GM12865 (cell line): ENCODE data around the gene RPH3AL.

Experiments
- DNase-seq: peaks from one replicate; pipeline ENCODE4 v3.0.0; 2010; ENCODE audit warnings: low read depth
- H3K4me3 ChIP-seq: 2 replicates; pipeline ENCODE4 v1.5.1; 2011; ENCODE audit warnings: mild to moderate bottlenecking, low read depth, low read length, control low read depth
- TF ChIP-seq, protein P1 (sequence below): IDR thresholded peaks from 2 replicates; pipeline ENCODE4 v1.5.1; 2011; ENCODE audit warnings: low read length, control low read depth, low read depth, inconsistent platforms; ENCODE audit not compliant: insufficient read depth; ENCODE audit errors: missing control alignments

The RPH3AL gene

DNA sequence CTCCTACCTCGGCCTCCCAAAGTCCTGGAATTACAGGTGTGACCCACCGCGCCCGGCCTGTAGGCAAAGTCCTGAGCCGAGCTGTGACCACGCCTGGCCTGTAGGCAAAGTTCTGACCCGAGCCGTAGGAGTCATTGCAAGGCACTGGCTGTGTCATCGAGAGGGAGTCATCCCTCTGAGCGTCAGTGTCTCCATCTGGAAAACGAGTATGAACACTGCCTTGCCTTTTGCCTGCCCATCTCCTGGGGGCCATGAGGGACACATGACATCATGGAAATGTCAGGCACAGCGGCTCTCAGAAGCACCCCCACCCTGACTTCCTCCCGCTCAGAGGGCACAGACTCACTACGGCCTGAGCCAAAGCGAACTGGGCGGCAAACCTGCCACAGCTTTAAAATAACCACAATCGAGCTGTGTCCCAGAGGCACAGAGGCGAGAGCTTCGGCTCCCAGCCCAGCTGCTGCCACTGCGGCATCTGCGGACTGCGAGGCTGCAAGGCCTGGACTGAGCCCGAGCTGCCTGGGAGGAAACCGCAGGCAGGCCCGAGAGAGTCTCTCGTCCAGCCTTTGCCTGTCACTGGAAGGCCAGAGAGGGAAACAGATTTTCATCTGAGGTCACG, 50.8 kb downstream of the RPH3AL start:
- TF ChIP-seq, protein P1, sequence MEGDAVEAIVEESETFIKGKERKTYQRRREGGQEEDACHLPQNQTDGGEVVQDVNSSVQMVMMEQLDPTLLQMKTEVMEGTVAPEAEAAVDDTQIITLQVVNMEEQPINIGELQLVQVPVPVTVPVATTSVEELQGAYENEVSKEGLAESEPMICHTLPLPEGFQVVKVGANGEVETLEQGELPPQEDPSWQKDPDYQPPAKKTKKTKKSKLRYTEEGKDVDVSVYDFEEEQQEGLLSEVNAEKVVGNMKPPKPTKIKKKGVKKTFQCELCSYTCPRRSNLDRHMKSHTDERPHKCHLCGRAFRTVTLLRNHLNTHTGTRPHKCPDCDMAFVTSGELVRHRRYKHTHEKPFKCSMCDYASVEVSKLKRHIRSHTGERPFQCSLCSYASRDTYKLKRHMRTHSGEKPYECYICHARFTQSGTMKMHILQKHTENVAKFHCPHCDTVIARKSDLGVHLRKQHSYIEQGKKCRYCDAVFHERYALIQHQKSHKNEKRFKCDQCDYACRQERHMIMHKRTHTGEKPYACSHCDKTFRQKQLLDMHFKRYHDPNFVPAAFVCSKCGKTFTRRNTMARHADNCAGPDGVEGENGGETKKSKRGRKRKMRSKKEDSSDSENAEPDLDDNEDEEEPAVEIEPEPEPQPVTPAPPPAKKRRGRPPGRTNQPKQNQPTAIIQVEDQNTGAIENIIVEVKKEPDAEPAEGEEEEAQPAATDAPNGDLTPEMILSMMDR: no peak
- H3K4me3 ChIP-seq: no peak overlapping the region
- DNase-seq: no peak

DNA sequence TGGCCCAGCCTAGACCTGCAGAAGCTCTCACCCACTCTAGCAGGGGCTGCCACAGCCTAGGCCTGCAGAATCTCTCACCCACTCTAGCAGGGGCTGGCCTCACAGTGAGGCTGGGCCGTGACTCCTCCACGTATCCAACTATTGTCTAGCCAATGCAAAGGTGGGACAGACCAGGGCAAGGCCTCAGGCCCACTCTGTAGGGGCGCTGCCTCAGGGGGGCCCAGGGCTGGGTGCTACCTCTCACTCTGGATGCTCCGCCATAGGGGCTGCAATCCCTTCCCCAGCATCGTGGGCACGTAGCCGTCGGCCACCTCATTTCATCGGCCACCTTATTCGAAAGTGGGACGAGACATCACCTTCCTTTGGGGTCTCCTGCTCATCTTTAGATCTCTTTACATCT, 51.7 kb downstream of the RPH3AL start:
- TF ChIP-seq, protein P1: no peak
- no peak for DNase-seq
- no peak overlapping the region for H3K4me3 ChIP-seq

DNA sequence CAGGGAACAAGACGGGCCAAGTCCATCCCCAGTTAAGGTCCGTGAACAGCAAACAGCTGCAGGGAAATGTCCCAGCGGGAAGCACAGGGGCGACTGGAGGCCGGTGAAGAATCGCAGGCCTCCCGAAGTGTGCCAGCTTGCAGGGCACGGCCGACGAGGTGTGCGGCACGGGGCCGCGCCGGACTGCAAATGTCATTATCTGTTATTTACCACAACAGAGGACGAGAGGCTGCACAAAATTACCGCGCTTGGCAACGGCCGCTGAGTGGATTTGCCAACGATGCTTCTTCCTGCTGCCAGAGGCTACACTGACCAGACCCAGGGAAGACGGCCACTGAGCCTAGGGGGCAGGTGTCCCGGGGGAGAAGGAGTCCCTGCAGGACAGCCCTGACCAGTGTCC, 53.1 kb downstream of the RPH3AL start:
- DNase-seq: no peak
- TF ChIP-seq, protein P1: no peak
- H3K4me3 ChIP-seq: no peak overlapping the region

DNA sequence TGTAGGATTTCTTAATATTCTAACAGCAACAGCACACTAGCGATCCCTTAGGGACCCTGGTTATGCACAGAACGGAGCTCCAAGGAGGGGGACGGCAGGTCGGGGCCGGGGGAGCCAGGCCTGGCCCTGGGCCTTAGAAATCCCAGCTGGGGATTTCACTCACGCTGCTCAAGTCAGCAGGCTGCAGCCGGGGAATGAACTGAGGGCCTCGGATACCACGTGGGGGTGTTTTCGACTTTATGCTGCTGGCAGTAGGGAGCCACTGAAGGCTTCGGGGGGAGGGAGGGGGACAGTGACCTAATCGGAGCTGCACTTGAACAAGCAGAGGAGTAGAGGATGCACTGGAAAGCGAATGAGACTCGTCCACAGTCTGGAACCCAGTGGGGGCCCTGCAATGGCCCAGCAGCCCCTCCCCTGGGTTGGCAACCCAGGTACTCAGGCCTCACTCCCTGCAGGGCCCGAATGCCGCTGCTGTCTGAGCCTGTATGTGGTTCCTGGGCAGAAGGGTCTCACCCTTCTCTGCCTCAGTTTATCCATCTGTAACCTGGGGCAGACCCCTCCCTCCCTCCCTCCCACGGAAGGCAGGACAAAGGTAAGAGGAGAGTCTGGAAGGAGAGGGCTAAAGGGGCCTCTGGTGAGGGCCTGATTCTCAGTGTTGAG, 53.7 kb downstream of the RPH3AL start:
- TF ChIP-seq, protein P1: no peak
- no peak for DNase-seq
- H3K4me3 ChIP-seq: no peak overlapping the region

DNA sequence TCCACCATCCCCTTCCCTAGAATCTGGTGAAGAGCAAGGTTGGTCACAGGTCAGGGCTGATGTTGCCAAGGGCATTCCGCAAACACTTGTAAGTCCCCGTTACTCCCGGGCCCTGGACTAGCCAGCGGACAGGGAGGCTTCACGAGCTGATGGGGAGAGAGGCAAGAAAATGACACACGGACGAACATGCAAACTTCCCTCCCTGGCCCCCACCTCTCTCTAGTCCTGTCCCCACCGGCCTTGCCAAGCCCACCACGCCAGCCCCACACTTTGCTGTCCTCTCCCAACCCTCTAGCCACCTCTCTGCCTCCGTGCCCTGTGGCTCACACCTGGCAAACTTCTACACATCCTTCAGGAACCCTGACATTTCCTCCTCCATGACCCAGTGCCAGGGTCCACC, 54.8 kb downstream of the RPH3AL start:
- DNase-seq: no peak
- TF ChIP-seq, protein P1: no peak
- no peak overlapping the region for H3K4me3 ChIP-seq

DNA sequence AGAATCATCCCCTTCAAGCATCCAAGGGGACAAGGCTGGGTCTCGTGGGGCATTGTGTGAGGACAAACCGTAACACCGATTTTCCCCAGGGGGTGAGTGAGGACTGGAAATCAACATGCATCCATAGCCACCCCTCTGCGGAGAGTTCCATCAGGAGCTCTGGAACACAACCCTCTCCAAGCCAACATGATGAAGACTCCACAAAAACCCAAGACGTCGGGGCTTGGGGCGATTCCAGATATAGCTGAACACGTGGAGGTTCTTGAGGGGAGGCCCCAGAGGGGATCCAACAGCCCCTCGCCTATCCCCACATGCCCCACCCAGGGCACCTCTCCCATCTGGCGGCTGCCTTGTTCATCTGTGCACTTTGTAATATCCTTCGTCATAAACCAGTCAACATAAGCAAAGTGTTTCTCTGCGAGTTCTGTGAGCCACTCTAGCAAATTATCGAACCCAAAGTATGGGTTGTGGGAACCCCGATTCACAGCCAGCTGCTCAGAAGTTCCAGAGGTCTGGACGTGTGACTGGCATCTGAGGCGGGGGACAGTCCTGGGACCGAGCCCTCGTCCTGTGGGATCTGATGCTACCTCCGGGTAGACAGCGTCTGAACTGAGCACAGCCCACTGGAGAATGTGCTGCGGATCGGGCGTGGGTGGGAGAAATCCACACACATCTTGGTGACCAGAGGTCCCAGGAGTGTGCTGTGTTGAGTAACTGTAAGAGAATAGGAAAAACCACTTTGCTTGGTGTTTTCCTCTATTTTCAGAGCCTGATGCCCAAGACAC, 55.5 kb downstream of the RPH3AL start:
- no peak overlapping the region for H3K4me3 ChIP-seq
- TF ChIP-seq, protein P1: no peak
- DNase-seq: no peak
